Peyer's patch (tissue), 4 donors: Measurements from ENCODE around the gene CD209.

Source experiments
- CTCF ChIP-seq, 6 experiments: fragments of 450-650 bp in 4 of 6; fragments of 200-600 bp in 2 of 6; sonication (generic) in 1 of 6; IDR thresholded peaks; one replicate each; pipeline ENCODE4 v1.5.1; 2017 to 2019; ENCODE audit warnings: antibody characterized with exemption in 6 of 6, mild to moderate bottlenecking in 3 of 6, moderate library complexity in 1 of 6
- POLR2A ChIP-seq, 2 donors: fragments of 450-650 bp; IDR thresholded peaks; one replicate each; pipeline ENCODE4 v1.5.1; 2017; ENCODE audit warnings: antibody characterized with exemption in 2 of 2, mild to moderate bottlenecking in 2 of 2, moderate library complexity in 2 of 2

- TF ChIP-seq CTCF (IDR thresholded peaks at IDR 0.05) (no peak), POLR2A (IDR thresholded peaks at IDR 0.05) (no peak)
Measured at GRCh38 chr19:7773841-7774240, 26.5 kb upstream of the CD209 start.
